SJSA1 (cell line): ENCODE results near the gene REXO1. TPM values are rescaled to one million over a fixed set of nuclear protein-coding genes. Genes with fewer than 3 reads are reported as not detected.

Experiments
- DNase-seq, 2 experiments: peaks; one replicate each; pipeline ENCODE4 v3.0.0-alpha.2; 2015 to 2020; ENCODE audit warnings: low spot score in 2 of 2, low read depth in 1 of 2
- H3K27ac ChIP-seq: fragments of 250-450 bp; sonication (Bioruptor Pico); 2 replicates; pipeline ENCODE4 v1.5.1; 2020; ENCODE audit warnings: mild to moderate bottlenecking, moderate library complexity
- H3K27me3 ChIP-seq: fragments of 250-450 bp; sonication (Bioruptor Pico); replicated peaks from 2 replicates; pipeline ENCODE4 v1.5.1; 2020; ENCODE audit warnings: mild to moderate bottlenecking, moderate library complexity
- H3K36me3 ChIP-seq: fragments of 250-450 bp; sonication (Bioruptor Pico); 2 replicates; pipeline ENCODE4 v1.5.1; 2020; ENCODE audit warnings: mild to moderate bottlenecking
- H3K4me1 ChIP-seq: fragments of 250-450 bp; sonication (Bioruptor Pico); replicated peaks from 2 replicates; pipeline ENCODE4 v1.6.1; 2021; ENCODE audit warnings: mild to moderate bottlenecking
- H3K4me3 ChIP-seq: fragments of 250-450 bp; sonication (Bioruptor Pico); 2 replicates; pipeline ENCODE4 v1.5.1; 2020; ENCODE audit warnings: mild to moderate bottlenecking
- H3K9me3 ChIP-seq: fragments of 250-450 bp; sonication (Bioruptor Pico); replicated peaks from 2 replicates; pipeline ENCODE4 v1.5.1; 2020; ENCODE audit warnings: mild to moderate bottlenecking
- total RNA-seq: library from RNA; depleted of rRNA; stranded (reverse); fragments of >200 nt; shearing (Covaris generic); gene quantifications from 2 replicates; pipeline ENCODE4 v1.2.3, GENCODE V29; 2014

The REXO1 gene
- total RNA-seq, 1 experiment from 2014 or later: 14.1 TPM

GRCh38 chr19:1854039-1854541 lies 5.8 kb upstream of the REXO1 start:
- DNase-seq: no peak
- Histone ChIP-seq H3K27ac (no peak overlapping the region), H3K36me3 (peaks cover 11% of the 10 kb centered on the region; the same call in 1 of the 2 replicates), H3K27me3 (no peaks in the 10 kb centered on the region), H3K9me3 (no peaks in the 10 kb centered on the region), H3K4me1 (peaks cover 24% of the 10 kb centered on the region), H3K4me3 (no peak overlapping the region)

- Histone ChIP-seq H3K4me3 (no peak overlapping the region), H3K4me1 (peaks cover 24% of the 10 kb centered on the region), H3K27ac (peak overlapping the region; percentile 61), H3K9me3 (no peaks in the 10 kb centered on the region), H3K27me3 (no peaks in the 10 kb centered on the region), H3K36me3 (peaks cover 12% of the 10 kb centered on the region)
- DNase-seq: peak; percentile 80 to 85
Measured at GRCh38 chr19:1853295-1854038, 5.2 kb upstream of the REXO1 start.

GRCh38 chr19:1852581-1853128 lies 4.4 kb upstream of the REXO1 start:
- H3K4me1 ChIP-seq: peaks cover 24% of the 10 kb centered on the region

GRCh38 chr19:1851654-1852580 lies 3.6 kb upstream of the REXO1 start:
- no peaks in the 10 kb centered on the region for H3K9me3 ChIP-seq
- no peak for DNase-seq
- no peak overlapping the region for H3K27ac ChIP-seq
- H3K4me3 ChIP-seq: no peak overlapping the region
- no peaks in the 10 kb centered on the region for H3K27me3 ChIP-seq
- H3K36me3 ChIP-seq: peaks cover 26% of the 10 kb centered on the region
- peaks cover 29% of the 10 kb centered on the region for H3K4me1 ChIP-seq

More at GRCh38 chr19:1852581-1853128, 4.4 kb upstream of the REXO1 start:
- Histone ChIP-seq H3K9me3 (no peaks in the 10 kb centered on the region), H3K27ac (no peak overlapping the region), H3K36me3 (peaks cover 20% of the 10 kb centered on the region), H3K27me3 (no peaks in the 10 kb centered on the region), H3K4me3 (no peak overlapping the region)
- no peak for DNase-seq

GRCh38 chr19:1850809-1851653 lies 2.7 kb upstream of the REXO1 start:
- Histone ChIP-seq H3K4me1 (peaks cover 37% of the 10 kb centered on the region), H3K4me3 (no peak overlapping the region), H3K27me3 (no peaks in the 10 kb centered on the region), H3K27ac (no peak overlapping the region), H3K9me3 (no peaks in the 10 kb centered on the region), H3K36me3 (peaks cover 34% of the 10 kb centered on the region)
- no peak for DNase-seq

GRCh38 chr19:1849886-1850398 lies 1.7 kb upstream of the REXO1 start:
- peaks cover 44% of the 10 kb centered on the region for H3K36me3 ChIP-seq
- no peak overlapping the region for H3K27ac ChIP-seq
- DNase-seq: no peak
- H3K4me3 ChIP-seq: no peak overlapping the region
- peaks cover 28% of the 10 kb centered on the region for H3K4me1 ChIP-seq
- no peaks in the 10 kb centered on the region for H3K27me3 ChIP-seq
- no peaks in the 10 kb centered on the region for H3K9me3 ChIP-seq

GRCh38 chr19:1849132-1849474 lies 820 bp upstream of the REXO1 start:
- Histone ChIP-seq H3K27me3 (no peaks in the 10 kb centered on the region), H3K9me3 (no peaks in the 10 kb centered on the region), H3K27ac (no peak overlapping the region), H3K4me3 (peak overlapping the region; percentile 92; the same call in 1 of the 2 replicates), H3K36me3 (peaks cover 46% of the 10 kb centered on the region), H3K4me1 (peaks cover 24% of the 10 kb centered on the region)
- DNase-seq: no peak

- peak; percentile 55 to 79 for DNase-seq
- Histone ChIP-seq H3K4me3 (peak overlapping the region; percentile 92), H3K27me3 (no peaks in the 10 kb centered on the region), H3K36me3 (peaks cover 51% of the 10 kb centered on the region), H3K4me1 (peaks cover 15% of the 10 kb centered on the region), H3K9me3 (no peaks in the 10 kb centered on the region), H3K27ac (peak overlapping the region; percentile 100)
Measured at GRCh38 chr19:1847684-1848398, 442 bp downstream of the REXO1 start.

GRCh38 chr19:1847348-1847683 lies 967 bp downstream of the REXO1 start:
- H3K4me1 ChIP-seq: peaks cover 15% of the 10 kb centered on the region
- H3K27me3 ChIP-seq: no peaks in the 10 kb centered on the region
- H3K27ac ChIP-seq: peak overlapping the region; percentile 100
- no peaks in the 10 kb centered on the region for H3K9me3 ChIP-seq
- H3K4me3 ChIP-seq: peak overlapping the region; percentile 92
- H3K36me3 ChIP-seq: peaks cover 49% of the 10 kb centered on the region
- no peak for DNase-seq

- DNase-seq: no peak
- H3K27me3 ChIP-seq: no peaks in the 10 kb centered on the region
- H3K4me3 ChIP-seq: peak overlapping the region; percentile 92
- peaks cover 49% of the 10 kb centered on the region for H3K36me3 ChIP-seq
- H3K4me1 ChIP-seq: peaks cover 15% of the 10 kb centered on the region
- H3K27ac ChIP-seq: no peak overlapping the region
- no peaks in the 10 kb centered on the region for H3K9me3 ChIP-seq
Measured at GRCh38 chr19:1846517-1847204, 1.6 kb downstream of the REXO1 start.

- no peak for DNase-seq
- no peak overlapping the region for H3K4me3 ChIP-seq
- no peak overlapping the region for H3K27ac ChIP-seq
- H3K4me1 ChIP-seq: peaks cover 15% of the 10 kb centered on the region
- H3K27me3 ChIP-seq: no peaks in the 10 kb centered on the region
- H3K9me3 ChIP-seq: no peaks in the 10 kb centered on the region
- H3K36me3 ChIP-seq: peaks cover 51% of the 10 kb centered on the region
Measured at GRCh38 chr19:1845642-1846041, 2.6 kb downstream of the REXO1 start.

- Histone ChIP-seq H3K27ac (no peak overlapping the region), H3K4me3 (no peak overlapping the region), H3K9me3 (no peaks in the 10 kb centered on the region), H3K4me1 (peaks cover 15% of the 10 kb centered on the region), H3K27me3 (no peaks in the 10 kb centered on the region), H3K36me3 (peaks cover 51% of the 10 kb centered on the region)
- DNase-seq: no peak
Measured at GRCh38 chr19:1845125-1845515, 3.2 kb downstream of the REXO1 start.
